NCI-H524 (cell line): Measurements from ENCODE around the gene TMEM54.

Source experiments
- DNase-seq, 2 experiments: peaks; one replicate each; lab custom pipeline; 2025; lab: John Stamatoyannopoulos, UW

Gene TMEM54

GRCh38 chr1:32900956-32901822 is at the start of gene TMEM54:
Gene TMEM54 (minus strand): TSS chr1:32901389. CDS start chr1:32901238, 151 bp downstream.
- DNase-seq, result peak in 1 of 2 experiments; percentile 39

GRCh38 chr1:32949519-32949918 is 48.3 kb upstream of the TMEM54 start:
- no peak for DNase-seq

- DNase-seq, result no peak
These were observed 47.7 kb upstream of the TMEM54 start for GRCh38 chr1:32948905-32949304.

- no peak for DNase-seq
These were observed 47.2 kb upstream of the TMEM54 start for GRCh38 chr1:32948390-32948722.

- DNase-seq, result no peak
These were observed 46.6 kb upstream of the TMEM54 start for GRCh38 chr1:32947669-32948389.

GRCh38 chr1:32946413-32946812 is 45.2 kb upstream of the TMEM54 start:
- DNase-seq, result no peak

GRCh38 chr1:32944180-32944579 is 43.0 kb upstream of the TMEM54 start:
- no peak for DNase-seq

- DNase-seq, result peak; percentile 89 to 97
These were observed 38.6 kb upstream of the TMEM54 start for GRCh38 chr1:32939655-32940371.

- no peak for DNase-seq
These were observed 35.9 kb upstream of the TMEM54 start for GRCh38 chr1:32937061-32937460.

- DNase-seq, result no peak
These were observed 33.3 kb upstream of the TMEM54 start for GRCh38 chr1:32934535-32934934.

- no peak for DNase-seq
These were observed 32.6 kb upstream of the TMEM54 start for GRCh38 chr1:32933742-32934322.

GRCh38 chr1:32931760-32932159 is 30.6 kb upstream of the TMEM54 start:
- DNase-seq, result no peak

GRCh38 chr1:32929366-32929765 is 28.2 kb upstream of the TMEM54 start:
- peak; percentile 23 to 30 for DNase-seq

GRCh38 chr1:32928715-32929114 is 27.5 kb upstream of the TMEM54 start:
- DNase-seq, result no peak

GRCh38 chr1:32928285-32928684 is 27.1 kb upstream of the TMEM54 start:
- DNase-seq, result no peak

- no peak for DNase-seq
These were observed 26.3 kb upstream of the TMEM54 start for GRCh38 chr1:32927441-32927840.

GRCh38 chr1:32926562-32926961 is 25.4 kb upstream of the TMEM54 start:
- DNase-seq, result no peak

- DNase-seq, result peak in 1 of 2 experiments; percentile 59
These were observed 24.4 kb upstream of the TMEM54 start for GRCh38 chr1:32925403-32926162.

GRCh38 chr1:32924881-32925344 is 23.7 kb upstream of the TMEM54 start:
- no peak for DNase-seq

- DNase-seq, result no peak
These were observed 19.6 kb upstream of the TMEM54 start for GRCh38 chr1:32920833-32921232.
